Measurements from ENCODE around the gene DNAH8. TPM values are rescaled to one million over a fixed set of nuclear protein-coding genes. Genes with fewer than 3 reads are reported as not detected.

Gene DNAH8
- total and polyA plus RNA-seq, 10 donors = 0.20 to 15.6 (median 5.2) TPM

- 67 to 86% (median 81%) methylated on average over 3 of the region's 3 CpGs for WGBS, 5 donors
- no peak overlapping the region for H3K4me3 ChIP-seq
- no peaks in the 10 kb centered on the region for H3K9me3 ChIP-seq
- TF ChIP-seq POLR2A (IDR thresholded peaks at IDR 0.05) (no peak), POLR2AphosphoS5 (IDR thresholded peaks at IDR 0.05) (no peak), CTCF (IDR thresholded peaks at IDR 0.05 in 8 of 11, conservative IDR thresholded peaks at IDR 0.05 in 3 of 11) (no peak)
- no peak for DNase-seq
- intact Hi-C loops (cut with DNase I; ENCODE audit: low total_unique reads) = no loop called here
- H3K27ac ChIP-seq = no peak overlapping the region
- H3K4me1 ChIP-seq = no peaks in the 10 kb centered on the region
- no peaks in the 10 kb centered on the region for H3K36me3 ChIP-seq
- H3K27me3 ChIP-seq (replicated peaks in 1 of 7) = peaks cover 0 to 62% (median 0%) of the 10 kb centered on the region in 7 donors
Observed at GRCh38 chr6:39005774-39006173, 290.7 kb downstream of the DNAH8 start.

- 67 to 80% (median 76%) methylated on average over 3 of the region's 3 CpGs for WGBS, 5 donors
- Histone ChIP-seq H3K27ac (no peak overlapping the region), H3K4me1 (no peaks in the 10 kb centered on the region), H3K36me3 (no peaks in the 10 kb centered on the region), H3K9me3 (no peaks in the 10 kb centered on the region), H3K27me3 (replicated peaks in 1 of 7) (peaks cover 0 to 50% (median 0%) of the 10 kb centered on the region in 7 donors), H3K4me3 (no peak overlapping the region)
- intact Hi-C loops (cut with DNase I; ENCODE audit: low total_unique reads) = no loop called here
- DNase-seq = no peak
- TF ChIP-seq POLR2A (IDR thresholded peaks at IDR 0.05) = no peak
- no peak for TF ChIP-seq POLR2AphosphoS5 (IDR thresholded peaks at IDR 0.05)
- no peak for TF ChIP-seq CTCF (IDR thresholded peaks at IDR 0.05 in 8 of 11, conservative IDR thresholded peaks at IDR 0.05 in 3 of 11)
Observed at GRCh38 chr6:39007575-39007974, 292.5 kb downstream of the DNAH8 start.

- 10 to 32% (median 15%) methylated on average over 1 of the region's 1 CpG for WGBS, 5 donors
- Histone ChIP-seq H3K9me3 (no peaks in the 10 kb centered on the region), H3K4me3 (no peak overlapping the region), H3K27ac (no peak overlapping the region), H3K36me3 (no peaks in the 10 kb centered on the region), H3K4me1 (no peaks in the 10 kb centered on the region), H3K27me3 (replicated peaks in 1 of 7) (peaks cover 0 to 40% (median 0%) of the 10 kb centered on the region in 7 donors)
- DNase-seq = no peak
- intact Hi-C loops (cut with DNase I; ENCODE audit: low total_unique reads) = no loop called here
- TF ChIP-seq POLR2A (IDR thresholded peaks at IDR 0.05) (no peak), CTCF (IDR thresholded peaks at IDR 0.05 in 8 of 11, conservative IDR thresholded peaks at IDR 0.05 in 3 of 11) (no peak), POLR2AphosphoS5 (IDR thresholded peaks at IDR 0.05) (no peak)
Observed at GRCh38 chr6:39008737-39009136, 293.6 kb downstream of the DNAH8 start.

- no peak for TF ChIP-seq POLR2AphosphoS5 (IDR thresholded peaks at IDR 0.05)
- TF ChIP-seq POLR2A (IDR thresholded peaks at IDR 0.05) = no peak
- TF ChIP-seq CTCF (IDR thresholded peaks at IDR 0.05 in 8 of 11, conservative IDR thresholded peaks at IDR 0.05 in 3 of 11) = no peak
- intact Hi-C loops (cut with DNase I; ENCODE audit: low total_unique reads) = no loop called here
- Histone ChIP-seq H3K4me3 (no peak overlapping the region), H3K27me3 (replicated peaks in 1 of 7) (peaks cover 0 to 39% (median 0%) of the 10 kb centered on the region in 7 donors), H3K27ac (no peak overlapping the region), H3K36me3 (no peaks in the 10 kb centered on the region), H3K4me1 (no peaks in the 10 kb centered on the region), H3K9me3 (no peaks in the 10 kb centered on the region)
- 0 to 93% (median 0%) methylated on average over 1 of the region's 1 CpG for WGBS, 5 donors
- DNase-seq = no peak
Observed at GRCh38 chr6:39009476-39009875, 294.4 kb downstream of the DNAH8 start.

All from spleen (tissue), 11 donors.